GM23338 (cell line): Measurements from ENCODE around the gene STAT3. TPM values are rescaled to one million over a fixed set of nuclear protein-coding genes. Genes with fewer than 3 reads are reported as not detected.
"Not testable (repeated sequence)": the region's sequence is repeated elsewhere in the genome, so short reads cannot be mapped to it uniquely, and the experiment has no call there.

Experiments
- ATAC-seq: fragments of 200-7000 bp; cut with Tn5 transposase; 3 replicates; pipeline ENCODE4 v1.9.1; 2020
- DNase-seq: peaks from one replicate; pipeline ENCODE4 v3.0.0-alpha.2; 2015; ENCODE audit warnings: low spot score
- H2AFZ ChIP-seq: fragments of 200-600 bp; sonication (generic); 2 replicates; pipeline ENCODE4 v1.8.0; 2016; ENCODE audit warnings: antibody characterized with exemption, mild to moderate bottlenecking, moderate library complexity
- H3F3A ChIP-seq: fragments of 200-600 bp; sonication (generic); replicated peaks from 2 replicates; pipeline ENCODE4 v1.8.0; 2017; ENCODE audit warnings: antibody characterized with exemption, mixed run types, low read depth
- H3K27ac ChIP-seq: fragments of 200-600 bp; sonication (generic); 2 replicates; pipeline ENCODE4 v1.6.1; 2016; ENCODE audit warnings: low read depth
- H3K27me3 ChIP-seq: fragments of 200-600 bp; sonication (generic); 2 replicates; pipeline ENCODE4 v1.8.0; 2016; ENCODE audit warnings: mild to moderate bottlenecking, mixed run types, moderate library complexity; ENCODE audit not compliant: insufficient read depth
- H3K36me3 ChIP-seq: fragments of 200-600 bp; sonication (generic); 2 replicates; pipeline ENCODE4 v1.8.0; 2016; ENCODE audit warnings: mild to moderate bottlenecking; ENCODE audit not compliant: insufficient read depth
- H3K4me1 ChIP-seq: fragments of 200-600 bp; sonication (generic); 2 replicates; pipeline ENCODE4 v1.8.0; 2016; ENCODE audit warnings: mild to moderate bottlenecking, moderate library complexity; ENCODE audit not compliant: insufficient read depth
- H3K4me2 ChIP-seq: fragments of 200-600 bp; sonication (generic); 2 replicates; pipeline ENCODE4 v1.7.1; 2017; ENCODE audit warnings: mixed run types
- H3K4me3 ChIP-seq: fragments of 200-600 bp; sonication (generic); 2 replicates; pipeline ENCODE4 v1.6.1; 2016; ENCODE audit warnings: mixed run types
- H3K79me2 ChIP-seq: fragments of 200-600 bp; sonication (generic); replicated peaks from 2 replicates; pipeline ENCODE4 v1.8.0; 2017; ENCODE audit warnings: mild to moderate bottlenecking; ENCODE audit not compliant: insufficient read depth
- H3K9me2 ChIP-seq: fragments of 200-600 bp; sonication (generic); 2 replicates; pipeline ENCODE4 v1.8.0; 2017; ENCODE audit not compliant: insufficient read depth
- H4K20me1 ChIP-seq: fragments of 200-600 bp; sonication (generic); replicated peaks from 2 replicates; pipeline ENCODE4 v1.8.0; 2017; ENCODE audit warnings: mild to moderate bottlenecking; ENCODE audit not compliant: insufficient read depth
- H3K27ac Mint-ChIP-seq: 2 replicates; pipeline ENCODE4 v1.8.0; 2020; ENCODE audit warnings: inconsistent platforms, mild to moderate bottlenecking, moderate library complexity, mixed read lengths
- H3K27me3 Mint-ChIP-seq: 3 replicates; pipeline ENCODE4 v1.8.0; 2022; ENCODE audit warnings: low read depth, mild to moderate bottlenecking, moderate library complexity, mixed read lengths, inconsistent platforms; ENCODE audit not compliant: insufficient read depth, poor library complexity
- H3K36me3 Mint-ChIP-seq: 3 replicates; pipeline ENCODE4 v1.8.0; 2021; ENCODE audit warnings: low read depth, mild to moderate bottlenecking, inconsistent platforms, moderate library complexity, mixed read lengths
- H3K4me1 Mint-ChIP-seq: 3 replicates; pipeline ENCODE4 v1.8.0; 2020; ENCODE audit warnings: mild to moderate bottlenecking, inconsistent platforms, mixed read lengths
- H3K4me3 Mint-ChIP-seq: 3 replicates; pipeline ENCODE4 v1.8.0; 2021; ENCODE audit warnings: moderate library complexity, mild to moderate bottlenecking, inconsistent platforms, mixed read lengths
- H3K9me3 Mint-ChIP-seq: 3 replicates; pipeline ENCODE4 v1.8.0; 2020; ENCODE audit warnings: moderate library complexity, mild to moderate bottlenecking, inconsistent platforms, mixed read lengths
- CREB1 ChIP-seq: fragments of 250-450 bp; sonication (Bioruptor Pico); IDR thresholded peaks from 2 replicates; pipeline ENCODE4 v1.5.0; 2020; ENCODE audit warnings: low read depth, mild to moderate bottlenecking, moderate library complexity
- CTCF ChIP-seq, 2 experiments: fragments of 200-600 bp in 1 of 2; sonication (generic) in 1 of 2; conservative IDR thresholded peaks; 2 replicates each; pipeline versions ENCODE4 v1.5.1 to v1.6.1; 2016 to 2017; ENCODE audit warnings: antibody characterized with exemption in 2 of 2, low read depth in 2 of 2, mild to moderate bottlenecking in 2 of 2, moderate library complexity in 1 of 2
- REST ChIP-seq: IDR thresholded peaks from one replicate; pipeline ENCODE4 v1.6.1; 2018; ENCODE audit warnings: antibody characterized with exemption; ENCODE audit not compliant: unreplicated experiment
- ZNF462 ChIP-seq: fragments of 250-450 bp; sonication (Bioruptor Pico); IDR thresholded peaks from 2 replicates; pipeline ENCODE4 v1.5.0; 2020; ENCODE audit warnings: mild to moderate bottlenecking, moderate library complexity
- polyA plus RNA-seq: library from polyadenylated mRNA; unstranded; fragments of >200 nt; fragmentation: Nextera tagmentation; extraction: Ambion mirVana; gene quantifications from 2 replicates; pipeline ENCODE4 v1.2.1, GENCODE V29; 2016
- total RNA-seq: library from RNA; depleted of rRNA; stranded (reverse); fragments of >200 nt; shearing (Covaris generic); gene quantifications from 2 replicates; pipeline ENCODE4 v1.2.3, GENCODE V29; 2014

The STAT3 gene
- total and polyA plus RNA-seq, 2 experiments from 2014 or later, result 49.5 to 78.0 TPM

- TF ChIP-seq REST, result no peak
These were observed 26.5 kb downstream of the STAT3 start (continued) for GRCh38 chr17:42361781-42362186.

DNA sequence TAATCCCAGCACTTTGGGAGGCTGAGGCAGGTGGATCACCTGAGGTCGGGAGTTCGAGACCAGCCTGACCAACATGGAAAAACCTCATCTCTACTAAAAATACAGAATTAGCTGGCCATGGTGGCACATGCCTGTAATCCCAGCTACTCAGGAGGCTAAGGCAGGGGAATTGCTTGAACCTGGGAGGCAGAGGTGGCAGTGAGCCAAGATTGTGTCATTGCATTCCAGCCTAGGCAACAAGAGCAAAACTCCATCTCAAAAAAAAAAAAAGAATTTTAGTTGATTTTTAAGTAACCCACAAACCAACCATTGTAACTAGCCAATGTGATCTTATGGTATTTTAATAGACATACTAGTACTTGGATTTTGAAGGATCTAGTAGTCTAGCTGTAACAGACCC, 27.9 kb downstream of the STAT3 start:
- not testable (repeated sequence) for H3F3A ChIP-seq, H2AFZ ChIP-seq, H3K4me3 Mint-ChIP-seq, H3K36me3 ChIP-seq, ATAC-seq, H3K27me3 Mint-ChIP-seq, H3K27ac Mint-ChIP-seq, H3K27ac ChIP-seq, H3K36me3 Mint-ChIP-seq, H3K9me2 ChIP-seq, H3K27me3 ChIP-seq, H3K4me2 ChIP-seq, DNase-seq, H3K4me3 ChIP-seq, H3K9me3 Mint-ChIP-seq
- peaks cover 37% of the 10 kb centered on the region for H3K4me1 Mint-ChIP-seq
- Histone ChIP-seq H4K20me1 (peaks cover 46% of the 10 kb centered on the region), H3K79me2 (peaks cover 98% of the 10 kb centered on the region), H3K4me1 (peaks cover 22% of the 10 kb centered on the region)

- H2AFZ ChIP-seq, result no peak overlapping the region
- H3K9me2 ChIP-seq, result no peaks in the 10 kb centered on the region
- H3K27me3 ChIP-seq, result no peaks in the 10 kb centered on the region
- ATAC-seq (no peak), DNase-seq (no peak)
- H4K20me1 ChIP-seq, result peaks cover 37% of the 10 kb centered on the region
- no peak overlapping the region for H3K4me2 ChIP-seq
- H3K4me3 Mint-ChIP-seq, result no peak overlapping the region
- peaks cover 4% of the 10 kb centered on the region; the same call in 1 of the 2 replicates for H3F3A ChIP-seq
- H3K4me3 ChIP-seq, result no peak overlapping the region
- H3K27me3 Mint-ChIP-seq, result peaks cover 4% of the 10 kb centered on the region
- no peak overlapping the region for H3K27ac Mint-ChIP-seq
- peaks cover 98% of the 10 kb centered on the region for H3K79me2 ChIP-seq
- no peak for TF ChIP-seq CREB1
- no peak for TF ChIP-seq CTCF (conservative IDR thresholded peaks at IDR 0.05; ENCODE audit: low read depth in 2 of 2)
- TF ChIP-seq ZNF462 (CRISPR knock-in tag), result no peak
- H3K36me3 Mint-ChIP-seq, result no peaks in the 10 kb centered on the region
- H3K36me3 ChIP-seq, result no peaks in the 10 kb centered on the region
- peaks cover 33% of the 10 kb centered on the region for H3K4me1 Mint-ChIP-seq
- H3K9me3 Mint-ChIP-seq, result no peaks in the 10 kb centered on the region
- peaks cover 22% of the 10 kb centered on the region for H3K4me1 ChIP-seq
- H3K27ac ChIP-seq, result no peak overlapping the region
These were observed 29.1 kb downstream of the STAT3 start for GRCh38 chr17:42359133-42359532.
